H1 (cell line): Measurements from ENCODE around the gene ZNF804B. TPM values are rescaled to one million over a fixed set of nuclear protein-coding genes. Genes with fewer than 3 reads are reported as not detected.

Source experiments
- CTCF ChIA-PET: fragments of 300-600 bp; sonication (Branson Sonifier 250); formaldehyde crosslinking; loops from one replicate; lab custom pipeline; 2021; ENCODE audit not compliant: partially characterized antibody; lab: Charles Lee
- POLR2A ChIA-PET: fragments of 300-600 bp; sonication (Branson Sonifier 250); formaldehyde crosslinking; loops from one replicate; lab custom pipeline; 2021; ENCODE audit warnings: inconsistent platforms; ENCODE audit not compliant: partially characterized antibody; lab: Charles Lee
- DNase-seq, 2 experiments: peaks; one replicate each; pipeline versions ENCODE4 v3.0.0 to v3.0.0-alpha.2; 2010 to 2022; ENCODE audit warnings: low spot score in 2 of 2, low read depth in 1 of 2, mixed read lengths in 1 of 2
- FAIRE-seq: peaks from 2 replicates; lab custom pipeline; 2011; peaks lifted over from hg19 to GRCh38; lab: Jason Lieb, UNC
- H2AFZ ChIP-seq: 2 replicates; pipeline ENCODE4 v1.8.1; 2012; ENCODE audit warnings: low read length, inconsistent platforms
- H2AK5ac ChIP-seq: 2 replicates; pipeline ENCODE4 v1.6.1; 2013; ENCODE audit warnings: low read depth, low read length
- H2BK120ac ChIP-seq: replicated peaks from 2 replicates; pipeline ENCODE3; 2013; ENCODE audit warnings: low read depth, low read length, inconsistent platforms
- H2BK12ac ChIP-seq: 2 replicates; pipeline ENCODE4 v1.6.1; 2013; ENCODE audit warnings: low read depth, low read length
- H2BK15ac ChIP-seq: 2 replicates; pipeline ENCODE4 v1.6.1; 2013; ENCODE audit warnings: low read length
- H2BK20ac ChIP-seq: 2 replicates; pipeline ENCODE4 v1.6.1; 2013; ENCODE audit warnings: low read length
- H2BK5ac ChIP-seq: 2 replicates; pipeline ENCODE4 v1.6.1; 2013; ENCODE audit warnings: low read depth, low read length
- H3K14ac ChIP-seq: 2 replicates; pipeline ENCODE4 v1.6.1; 2013; ENCODE audit warnings: inconsistent platforms; ENCODE audit not compliant: insufficient read length
- H3K18ac ChIP-seq: 2 replicates; pipeline ENCODE4 v1.6.1; 2013; ENCODE audit warnings: low read length; ENCODE audit errors: extremely low read depth
- H3K23ac ChIP-seq: 2 replicates; pipeline ENCODE4 v1.6.1; 2013; ENCODE audit warnings: inconsistent platforms; ENCODE audit not compliant: insufficient read length
- H3K23me2 ChIP-seq: 2 replicates; pipeline ENCODE4 v1.6.1; 2013; ENCODE audit warnings: low read depth, low read length
- H3K27ac ChIP-seq: 2 replicates; pipeline ENCODE4 v1.6.1; 2011; ENCODE audit warnings: low read depth, low read length, inconsistent platforms
- H3K27me3 ChIP-seq, 4 experiments: replicated peaks in 1 of 4; 1 replicate in 1 of 4; 2 replicates in 3 of 4; pipeline versions ENCODE4 v1.6.1 to v1.8.1; 2011 to 2013; ENCODE audit warnings: low read length in 3 of 4, mild to moderate bottlenecking in 3 of 4, inconsistent platforms in 2 of 4, mixed read lengths in 2 of 4, moderate library complexity in 1 of 4; ENCODE audit not compliant: control insufficient read depth in 3 of 4, insufficient read depth in 3 of 4; ENCODE audit errors: extremely low read depth in 1 of 4
- H3K36me3 ChIP-seq, 4 experiments: 2 replicates each; pipeline versions ENCODE4 v1.6.1 to v1.8.1; 2011 to 2013; ENCODE audit warnings: mild to moderate bottlenecking in 4 of 4, low read length in 3 of 4, moderate library complexity in 2 of 4, control low read depth in 1 of 4, inconsistent platforms in 1 of 4; ENCODE audit not compliant: insufficient read depth in 4 of 4, control insufficient read depth in 2 of 4
- H3K4ac ChIP-seq: replicated peaks from 2 replicates; pipeline ENCODE3; 2013; ENCODE audit warnings: low read length, low read depth, mixed read lengths, inconsistent platforms; ENCODE audit not compliant: insufficient read length
- H3K4me1 ChIP-seq, 4 experiments: replicated peaks in 1 of 4; 1 replicate in 1 of 4; 2 replicates in 3 of 4; pipeline versions ENCODE4 v1.6.1 to v1.8.1; 2011 to 2013; ENCODE audit warnings: low read length in 3 of 4, inconsistent platforms in 2 of 4, mixed read lengths in 1 of 4; ENCODE audit not compliant: insufficient read depth in 4 of 4, control insufficient read depth in 3 of 4
- H3K4me2 ChIP-seq, 2 experiments: 2 replicates each; pipeline versions ENCODE4 v1.6.1 to v1.8.1; 2011 to 2013; ENCODE audit warnings: low read depth in 2 of 2, low read length in 2 of 2, control low read depth in 1 of 2, inconsistent platforms in 1 of 2, mild to moderate bottlenecking in 1 of 2; ENCODE audit not compliant: insufficient read depth in 1 of 2
- H3K4me3 ChIP-seq, 4 experiments: fragments of 200-600, 300-600 bp in 1 of 4; sonication (generic), shearing (Covaris generic), sonication (Bioruptor Twin) in 1 of 4; 2 replicates each; pipeline versions ENCODE4 v1.5.1 to v1.8.1; 2011 to 2016; ENCODE audit warnings: low read length in 4 of 4, low read depth in 3 of 4, control low read depth in 2 of 4, inconsistent platforms in 2 of 4, mild to moderate bottlenecking in 2 of 4, mixed read lengths in 1 of 4, moderate library complexity in 1 of 4; ENCODE audit not compliant: insufficient read depth in 2 of 4; ENCODE audit errors: extremely low read depth in 1 of 4
- H3K56ac ChIP-seq: replicated peaks from 2 replicates; pipeline ENCODE3; 2013; ENCODE audit warnings: low read depth, mild to moderate bottlenecking, mixed read lengths, low read length, inconsistent platforms; ENCODE audit not compliant: insufficient read length
- H3K79me1 ChIP-seq: 2 replicates; pipeline ENCODE4 v1.6.1; 2013; ENCODE audit warnings: low read depth, low read length, control low read depth
- H3K79me2 ChIP-seq, 2 experiments: 2 replicates each; pipeline versions ENCODE4 v1.6.1 to v1.8.1; 2012 to 2013; ENCODE audit warnings: low read length in 2 of 2, mild to moderate bottlenecking in 2 of 2, inconsistent platforms in 1 of 2; ENCODE audit not compliant: insufficient read depth in 2 of 2, control insufficient read depth in 1 of 2
- H3K9ac ChIP-seq, 4 experiments: replicated peaks in 1 of 4; 1 replicate in 1 of 4; 2 replicates in 3 of 4; pipeline versions ENCODE4 v1.6.1 to v1.8.1; 2011 to 2013; ENCODE audit warnings: low read depth in 3 of 4, low read length in 3 of 4, control low read depth in 2 of 4, mild to moderate bottlenecking in 2 of 4, moderate library complexity in 2 of 4, inconsistent platforms in 1 of 4; ENCODE audit errors: extremely low read depth in 1 of 4
- H3K9me3 ChIP-seq, 2 experiments: 2 replicates each; pipeline versions ENCODE4 v1.6.1 to v1.8.1; 2012 to 2013; ENCODE audit warnings: mild to moderate bottlenecking in 2 of 2, moderate library complexity in 2 of 2, control low read depth in 1 of 2, inconsistent platforms in 1 of 2, low read depth in 1 of 2, low read length in 1 of 2, mixed read lengths in 1 of 2; ENCODE audit not compliant: insufficient read depth in 2 of 2
- H4K20me1 ChIP-seq, 2 experiments: replicated peaks in 1 of 2; 2 replicates each; pipeline versions ENCODE3 to v1.8.1; 2011 to 2013; ENCODE audit warnings: inconsistent platforms in 2 of 2, low read length in 2 of 2, mild to moderate bottlenecking in 1 of 2; ENCODE audit not compliant: insufficient read depth in 2 of 2, control insufficient read depth in 1 of 2
- H4K5ac ChIP-seq: 2 replicates; pipeline ENCODE4 v1.6.1; 2013; ENCODE audit warnings: low read length, low read depth, mixed read lengths, inconsistent platforms; ENCODE audit not compliant: insufficient read length
- H4K8ac ChIP-seq: 2 replicates; pipeline ENCODE4 v1.8.0; 2013; ENCODE audit warnings: mild to moderate bottlenecking, moderate library complexity, low read length, inconsistent platforms; ENCODE audit not compliant: insufficient read depth; ENCODE audit errors: extremely low read depth
- H4K91ac ChIP-seq: replicated peaks from 2 replicates; pipeline ENCODE3; 2013; ENCODE audit warnings: low read length, mixed read lengths, inconsistent platforms; ENCODE audit not compliant: insufficient read length
- WGBS, 2 experiments: shearing (Covaris generic) in 1 of 2; methylation state at CpG; one replicate each; pipeline versions ENCODE4 v1.1.6 to v1.1.7; 2013 to 2015; ENCODE audit warnings: low lambda C conversion rate in 2 of 2, mixed read lengths in 2 of 2, inconsistent platforms in 1 of 2, low coverage in 1 of 2, missing lambda C conversion rate in 1 of 2; ENCODE audit not compliant: insufficient replicate concordance in 2 of 2, insufficient coverage in 1 of 2, insufficient read length in 1 of 2; ENCODE audit errors: extremely low coverage in 1 of 2, missing lambda C conversion rate in 1 of 2; 5-methylcytosine and 5-hydroxymethylcytosine counted together
- polyA plus RNA-seq, 7 experiments: library from polyadenylated mRNA; depleted of rRNA in 3 of 7; stranded (reverse) in 5 of 7; unstranded in 2 of 7; fragments of >200 nt in 5 of 7; fragments of 200-250 nt in 2 of 7; gene quantifications; 1 replicate in 5 of 7; 2 replicates in 1 of 7; 4 replicates in 1 of 7; pipeline versions ENCODE4 v1.2.1 to v1.2.3, GENCODE V29; 2011 to 2013; ENCODE audit warnings: missing spikeins in 2 of 7, mixed read lengths in 2 of 7
- total RNA-seq: library from RNA; stranded (reverse); fragmentation: NEBNext Ultra II Directional; extraction: Animal tissue kit (Norgen Biotek cat#: 25700); gene quantifications from 2 replicates; pipeline ENCODE4 v1.2.1, GENCODE V29; 2021

The ZNF804B gene
- total and polyA plus RNA-seq, 2 of the 8 experiments (the other 6 are each of a cell fraction or from before 2014, with no cell fraction given), result not detected

DNA sequence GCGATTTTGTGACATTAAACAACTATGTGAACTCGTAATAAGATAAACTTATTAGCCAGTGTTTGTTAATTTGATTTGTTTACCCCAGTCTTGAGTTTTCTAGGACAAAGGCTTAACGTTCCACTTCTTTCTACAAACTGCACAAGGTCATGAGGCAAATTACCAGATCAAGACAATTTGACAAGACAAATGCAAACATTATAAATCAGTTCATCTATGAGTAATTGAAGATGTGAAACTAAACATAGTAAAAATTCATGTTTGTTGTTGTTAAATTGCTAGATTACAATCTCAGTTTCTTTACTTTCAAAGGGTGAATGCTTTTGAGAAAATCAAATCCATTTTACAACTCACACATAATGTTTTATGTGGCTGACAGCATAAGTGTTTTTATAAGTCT is 13.4 kb upstream of the ZNF804B start:
- WGBS, 2 experiments, result 92% methylated on average over 3 of the region's 3 CpGs; no CpG with 5 or more reads in 1 of the 2 experiments

More for the DNA sequence above, 13.4 kb upstream of the ZNF804B start:
- Histone ChIP-seq H2BK15ac (no peak overlapping the region), H3K27ac (no peak overlapping the region), H3K23me2 (no peaks in the 10 kb centered on the region), H3K79me1 (no peaks in the 10 kb centered on the region), H3K4me2 (no peak overlapping the region), H3K27me3 (peaks cover 0 to 2% (median under 1%) of the 10 kb centered on the region in 4 experiments; a peak in 1 of 7 replicates), H4K91ac (no peak overlapping the region), H2BK120ac (no peak overlapping the region), H3K4ac (no peak overlapping the region), H4K20me1 (no peaks in the 10 kb centered on the region), H3K36me3 (no peaks in the 10 kb centered on the region), H4K8ac (no peak overlapping the region), H3K4me3 (no peak overlapping the region), H2BK12ac (no peak overlapping the region), H3K23ac (no peak overlapping the region), H3K14ac (no peak overlapping the region), H2BK20ac (no peak overlapping the region), H2AK5ac (no peak overlapping the region), H3K9ac (no peak overlapping the region), H2BK5ac (no peak overlapping the region), H3K79me2 (no peaks in the 10 kb centered on the region), H3K18ac (no peak overlapping the region), H3K56ac (no peak overlapping the region), H3K4me1 (no peaks in the 10 kb centered on the region), H3K9me3 (no peaks in the 10 kb centered on the region), H2AFZ (no peak overlapping the region), H4K5ac (no peak overlapping the region)
- DNase-seq (no peak), FAIRE-seq (no peak)
- ChIA-PET POLR2A (no interaction called here), CTCF (no interaction called here)
